Cortex of kidney (tissue), 1 donor: ENCODE measurements around the gene SNCB.

Experiments
- DNase-seq: peaks from one replicate; lab custom pipeline; 2025; lab: John Stamatoyannopoulos, UW

The SNCB gene

GRCh38 chr5:176629853-176630680 is at the start of gene SNCB, which contains the start of gene EIF4E1B:
Gene SNCB (minus strand): TSS chr5:176630534. CDS start chr5:176629654, 880 bp downstream.
Gene EIF4E1B (plus strand): TSS chr5:176630675. CDS start chr5:176642788, 12,113 bp downstream.
- DNase-seq: no peak

- no peak for DNase-seq
Observed at GRCh38 chr5:176679365-176680225, 49.3 kb upstream of the SNCB start.

- no peak for DNase-seq
Observed at GRCh38 chr5:176678584-176678983, 48.2 kb upstream of the SNCB start.

- no peak for DNase-seq
Observed at GRCh38 chr5:176677209-176677939, 47.0 kb upstream of the SNCB start.

GRCh38 chr5:176676361-176676824 is 46.1 kb upstream of the SNCB start:
- no peak for DNase-seq

- DNase-seq: no peak
Observed at GRCh38 chr5:176675676-176676360, 45.5 kb upstream of the SNCB start.

GRCh38 chr5:176674799-176675198 is 44.5 kb upstream of the SNCB start:
- DNase-seq: no peak

GRCh38 chr5:176673651-176674583 is 43.6 kb upstream of the SNCB start:
- no peak for DNase-seq

- no peak for DNase-seq
Observed at GRCh38 chr5:176671890-176672747, 41.8 kb upstream of the SNCB start.

- no peak for DNase-seq
Observed at GRCh38 chr5:176671399-176671798, 41.1 kb upstream of the SNCB start.

GRCh38 chr5:176670449-176670848 is 40.1 kb upstream of the SNCB start:
- DNase-seq: no peak

GRCh38 chr5:176667637-176668036 is 37.3 kb upstream of the SNCB start:
- no peak for DNase-seq

- no peak for DNase-seq
Observed at GRCh38 chr5:176665517-176665916, 35.2 kb upstream of the SNCB start.

- no peak for DNase-seq
Observed at GRCh38 chr5:176664886-176665285, 34.6 kb upstream of the SNCB start.

GRCh38 chr5:176664479-176664878 is 34.1 kb upstream of the SNCB start:
- no peak for DNase-seq

GRCh38 chr5:176663566-176663965 is 33.2 kb upstream of the SNCB start:
- DNase-seq: no peak

GRCh38 chr5:176662371-176663333 is 32.3 kb upstream of the SNCB start:
- no peak for DNase-seq

- no peak for DNase-seq
Observed at GRCh38 chr5:176661676-176662075, 31.3 kb upstream of the SNCB start.
